T-helper 1 cell treated with Interleukin-12 subunit alpha and Interleukin-12 subunit beta and Interleukin-4 antibody, amounts not matched to agents 30 μg/mL and 1 μg/mL, for 36 hours (primary cell): Measurements from ENCODE around the gene C16orf95.
"Not testable (repeated sequence)": the region's sequence is repeated elsewhere in the genome, so short reads cannot be mapped to it uniquely, and the experiment has no call there.

Experiments used
- H3K27ac Mint-ChIP-seq: one replicate; pipeline ENCODE4 v1.8.0; 2021; ENCODE audit warnings: mild to moderate bottlenecking, mixed read lengths
- H3K27me3 Mint-ChIP-seq: one replicate; pipeline ENCODE4 v1.8.0; 2021; ENCODE audit warnings: low read depth, mixed read lengths
- H3K36me3 Mint-ChIP-seq: one replicate; pipeline ENCODE4 v1.8.0; 2021; ENCODE audit warnings: low read depth, mixed read lengths
- H3K4me1 Mint-ChIP-seq: one replicate; pipeline ENCODE4 v1.8.0; 2021; ENCODE audit warnings: low read depth, mixed read lengths
- H3K4me3 Mint-ChIP-seq: one replicate; pipeline ENCODE4 v1.8.0; 2021; ENCODE audit warnings: mild to moderate bottlenecking, moderate library complexity, mixed read lengths
- H3K9me3 Mint-ChIP-seq: one replicate; pipeline ENCODE4 v1.8.0; 2021; ENCODE audit warnings: mixed read lengths

The C16orf95 gene

DNA sequence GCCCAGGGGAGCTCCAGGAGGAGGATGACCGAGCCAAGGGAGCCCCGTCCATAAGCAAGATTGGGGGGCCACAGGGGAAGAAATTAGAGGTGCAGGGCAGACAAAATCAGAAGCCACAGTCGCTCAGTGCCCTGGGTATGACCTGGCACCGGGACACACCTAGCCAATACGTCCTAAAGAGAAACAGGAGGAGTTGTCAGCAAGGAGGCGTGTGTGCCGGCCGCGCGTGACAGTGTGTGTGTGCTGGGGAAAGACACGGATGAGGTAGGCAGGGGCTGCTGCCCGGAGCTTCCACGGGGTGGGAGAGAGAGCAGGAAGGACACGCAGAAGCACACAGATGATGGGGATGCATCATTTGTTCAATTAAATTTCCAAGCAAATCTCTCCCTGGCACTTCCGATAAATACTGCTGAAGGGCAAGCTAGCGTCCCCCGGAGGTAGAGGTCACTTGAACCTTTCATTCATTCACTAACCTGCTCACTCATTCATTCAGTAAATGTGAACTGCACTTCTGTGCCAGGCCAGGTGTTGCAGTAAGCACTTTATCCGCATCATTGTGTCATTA, 38.0 kb downstream of the C16orf95 start:
- H3K4me3 Mint-ChIP-seq = no peak overlapping the region

DNA sequence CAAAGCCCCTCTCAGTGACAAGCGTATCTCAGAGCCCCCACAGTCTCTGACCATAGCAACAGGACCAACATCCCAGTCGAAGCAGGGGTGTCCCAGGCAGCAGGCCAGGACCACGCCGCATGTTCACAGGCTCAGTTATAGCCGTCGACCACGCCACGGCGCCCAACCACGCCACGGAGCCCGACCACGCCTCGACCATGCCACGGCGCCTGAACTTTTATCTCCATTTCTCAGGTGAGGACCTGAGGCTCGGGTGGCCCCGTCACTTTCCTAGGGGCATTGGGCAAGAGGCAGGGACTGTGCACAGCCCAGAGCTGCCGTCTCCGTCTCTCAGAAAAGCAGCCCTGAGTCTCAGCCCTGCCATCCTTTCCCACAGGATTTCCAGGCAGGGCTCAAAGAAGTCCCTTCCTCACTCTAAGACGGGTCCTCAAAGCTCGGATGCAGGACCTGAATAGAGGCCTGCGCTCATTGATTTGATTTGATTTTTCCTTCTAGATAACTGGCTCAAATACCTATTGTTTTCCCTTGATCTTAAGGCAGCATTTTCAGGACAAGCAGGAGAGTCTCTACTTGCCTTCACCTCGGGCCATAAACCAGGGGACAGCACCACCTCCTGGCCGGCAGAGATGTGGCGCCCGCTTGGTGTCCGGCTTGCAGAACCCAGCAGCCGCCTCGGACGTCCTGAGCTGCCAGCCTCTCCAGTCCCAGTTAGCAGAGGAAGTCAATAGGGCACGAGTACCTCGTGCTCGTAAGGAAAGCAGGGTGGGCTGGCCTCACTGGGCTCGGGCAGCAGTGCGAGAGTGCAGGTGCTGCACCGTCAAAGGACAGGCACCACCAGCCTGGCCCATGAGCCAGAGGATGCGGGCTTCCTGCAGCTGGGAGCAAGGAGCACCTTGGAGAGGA, 38.8 kb downstream of the C16orf95 start:
- H3K9me3 Mint-ChIP-seq = no peaks in the 10 kb centered on the region
- H3K36me3 Mint-ChIP-seq = no peaks in the 10 kb centered on the region
- H3K27me3 Mint-ChIP-seq = no peaks in the 10 kb centered on the region
- no peak overlapping the region for H3K27ac Mint-ChIP-seq
- H3K4me3 Mint-ChIP-seq = no peak overlapping the region
- H3K4me1 Mint-ChIP-seq = peaks cover 8% of the 10 kb centered on the region

More for the DNA sequence above, 38.0 kb downstream of the C16orf95 start:
- peaks cover 8% of the 10 kb centered on the region for H3K4me1 Mint-ChIP-seq
- H3K27me3 Mint-ChIP-seq = no peaks in the 10 kb centered on the region
- H3K9me3 Mint-ChIP-seq = no peaks in the 10 kb centered on the region
- H3K27ac Mint-ChIP-seq = no peak overlapping the region
- H3K36me3 Mint-ChIP-seq = no peaks in the 10 kb centered on the region

DNA sequence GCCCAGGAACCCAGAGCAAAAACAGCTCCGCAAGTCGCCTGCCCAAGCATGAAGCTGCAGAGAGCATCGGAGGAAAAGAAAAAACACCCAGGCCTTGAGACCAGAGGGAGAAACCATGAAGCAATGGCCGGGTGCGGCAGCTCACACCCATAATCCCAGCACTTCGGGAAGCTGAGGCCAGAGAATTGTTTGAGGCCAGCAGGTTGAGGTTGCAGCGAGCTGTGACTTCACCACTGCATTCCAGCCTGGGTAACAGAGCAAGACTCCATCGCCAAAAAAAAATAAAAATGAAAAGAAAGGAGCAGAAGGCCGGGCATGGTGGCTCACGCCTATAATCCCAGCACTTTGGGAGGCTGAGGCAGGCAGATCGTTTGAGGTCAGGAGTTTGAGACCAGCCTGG, 40.3 kb downstream of the C16orf95 start:
- Mint-ChIP-seq H3K36me3 (no peaks in the 10 kb centered on the region), H3K27ac (no peak overlapping the region), H3K4me1 (peaks cover 11% of the 10 kb centered on the region), H3K9me3 (no peaks in the 10 kb centered on the region), H3K27me3 (no peaks in the 10 kb centered on the region), H3K4me3 (no peak overlapping the region)

GRCh38 chr16:87276091-87276701, 41.0 kb downstream of the C16orf95 start:
- Mint-ChIP-seq H3K27me3 (no peaks in the 10 kb centered on the region), H3K36me3 (no peaks in the 10 kb centered on the region), H3K9me3 (no peaks in the 10 kb centered on the region), H3K4me1 (peaks cover 11% of the 10 kb centered on the region), H3K4me3 (no peak overlapping the region), H3K27ac (no peak overlapping the region)

GRCh38 chr16:87274794-87275193, 42.4 kb downstream of the C16orf95 start:
- H3K27me3 Mint-ChIP-seq = no peaks in the 10 kb centered on the region
- peaks cover 3% of the 10 kb centered on the region for H3K9me3 Mint-ChIP-seq
- H3K36me3 Mint-ChIP-seq = no peaks in the 10 kb centered on the region
- no peak overlapping the region for H3K4me3 Mint-ChIP-seq
- no peak overlapping the region for H3K27ac Mint-ChIP-seq
- H3K4me1 Mint-ChIP-seq = peaks cover 11% of the 10 kb centered on the region

DNA sequence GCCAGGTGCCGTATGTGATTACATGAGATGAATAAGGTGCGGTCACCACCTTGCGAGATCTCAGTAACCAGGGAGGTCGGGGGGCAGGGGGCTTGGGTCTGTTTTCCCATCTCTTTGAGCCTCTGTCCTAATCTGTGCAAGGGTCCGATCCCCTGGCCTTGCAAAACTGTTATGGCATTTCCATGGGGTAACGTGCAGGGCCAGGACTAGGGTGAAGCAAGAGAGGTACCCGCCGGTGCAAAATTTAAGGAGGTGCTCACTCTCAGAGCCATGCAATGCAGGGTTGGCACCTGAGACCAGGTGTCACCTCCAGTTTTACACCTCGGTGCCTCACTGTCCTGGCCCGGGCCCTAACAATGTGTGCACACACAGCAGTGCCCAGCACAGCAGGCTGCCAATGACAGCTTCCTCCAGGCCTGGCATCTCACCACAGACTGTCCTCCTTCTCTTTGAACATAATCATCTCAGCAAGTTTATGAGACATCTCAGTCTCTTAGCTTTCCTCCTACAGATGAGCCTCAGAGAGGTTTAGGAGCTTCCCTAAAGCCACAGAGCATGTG, 43.6 kb downstream of the C16orf95 start:
- Mint-ChIP-seq H3K27me3 (no peaks in the 10 kb centered on the region), H3K4me1 (peaks cover 9% of the 10 kb centered on the region), H3K27ac (no peak overlapping the region), H3K36me3 (no peaks in the 10 kb centered on the region), H3K4me3 (no peak overlapping the region), H3K9me3 (peaks cover 4% of the 10 kb centered on the region)

- Mint-ChIP-seq H3K36me3 (no peaks in the 10 kb centered on the region), H3K27me3 (no peaks in the 10 kb centered on the region), H3K9me3 (peaks cover 4% of the 10 kb centered on the region), H3K4me1 (peaks cover 6% of the 10 kb centered on the region), H3K4me3 (no peak overlapping the region), H3K27ac (no peak overlapping the region)
These were observed 45.9 kb downstream of the C16orf95 start for GRCh38 chr16:87271256-87271655.

GRCh38 chr16:87267566-87267965, 49.6 kb downstream of the C16orf95 start:
- Mint-ChIP-seq H3K9me3 (peaks cover 4% of the 10 kb centered on the region), H3K27ac (no peak overlapping the region), H3K27me3 (no peaks in the 10 kb centered on the region), H3K4me3 (no peak overlapping the region), H3K36me3 (no peaks in the 10 kb centered on the region), H3K4me1 (peaks cover 2% of the 10 kb centered on the region)

DNA sequence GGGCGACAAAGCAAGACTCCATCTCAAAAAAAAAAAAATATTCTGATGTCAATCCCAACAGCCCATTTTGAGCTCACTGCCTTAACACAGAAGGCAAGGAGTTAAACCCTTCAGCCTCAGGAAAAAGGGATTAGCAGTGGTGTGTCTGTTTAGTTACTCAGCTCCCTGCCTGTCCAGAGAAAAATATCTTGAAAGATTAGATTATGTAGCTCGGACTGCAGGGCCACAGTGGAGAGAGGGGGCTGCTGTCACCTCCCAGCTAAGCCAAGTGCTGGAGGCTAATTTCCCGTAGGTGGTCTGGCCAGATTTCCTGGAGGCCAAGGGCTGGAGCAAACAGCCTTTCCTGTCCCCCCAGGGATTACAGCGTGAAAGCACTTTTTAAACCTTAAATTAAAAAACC, 50.3 kb downstream of the C16orf95 start:
- peaks cover 2% of the 10 kb centered on the region for H3K4me1 Mint-ChIP-seq
- peaks cover under 1% of the 10 kb centered on the region for H3K36me3 Mint-ChIP-seq
- H3K27me3 Mint-ChIP-seq = no peaks in the 10 kb centered on the region
- peaks cover 6% of the 10 kb centered on the region for H3K9me3 Mint-ChIP-seq
- H3K27ac Mint-ChIP-seq = no peak overlapping the region
- no peak overlapping the region for H3K4me3 Mint-ChIP-seq

GRCh38 chr16:87265261-87265660, 51.9 kb downstream of the C16orf95 start:
- Mint-ChIP-seq H3K4me1 (peaks cover 2% of the 10 kb centered on the region), H3K27ac (no peak overlapping the region), H3K27me3 (no peaks in the 10 kb centered on the region), H3K4me3 (no peak overlapping the region), H3K9me3 (peaks cover 18% of the 10 kb centered on the region), H3K36me3 (peaks cover 5% of the 10 kb centered on the region)

- H3K9me3 Mint-ChIP-seq = peaks cover 16% of the 10 kb centered on the region
- H3K36me3 Mint-ChIP-seq = peaks cover 5% of the 10 kb centered on the region
- H3K4me1 Mint-ChIP-seq = peaks cover 2% of the 10 kb centered on the region
- no peaks in the 10 kb centered on the region for H3K27me3 Mint-ChIP-seq
- H3K4me3 Mint-ChIP-seq = no peak overlapping the region
- H3K27ac Mint-ChIP-seq = no peak overlapping the region
These were observed 52.6 kb downstream of the C16orf95 start for GRCh38 chr16:87264634-87265033.

GRCh38 chr16:87263418-87264052, 53.7 kb downstream of the C16orf95 start:
- H3K4me3 Mint-ChIP-seq = no peak overlapping the region
- H3K27me3 Mint-ChIP-seq = no peaks in the 10 kb centered on the region
- H3K27ac Mint-ChIP-seq = no peak overlapping the region
- peaks cover 5% of the 10 kb centered on the region for H3K36me3 Mint-ChIP-seq
- peaks cover 2% of the 10 kb centered on the region for H3K4me1 Mint-ChIP-seq
- peaks cover 16% of the 10 kb centered on the region for H3K9me3 Mint-ChIP-seq

DNA sequence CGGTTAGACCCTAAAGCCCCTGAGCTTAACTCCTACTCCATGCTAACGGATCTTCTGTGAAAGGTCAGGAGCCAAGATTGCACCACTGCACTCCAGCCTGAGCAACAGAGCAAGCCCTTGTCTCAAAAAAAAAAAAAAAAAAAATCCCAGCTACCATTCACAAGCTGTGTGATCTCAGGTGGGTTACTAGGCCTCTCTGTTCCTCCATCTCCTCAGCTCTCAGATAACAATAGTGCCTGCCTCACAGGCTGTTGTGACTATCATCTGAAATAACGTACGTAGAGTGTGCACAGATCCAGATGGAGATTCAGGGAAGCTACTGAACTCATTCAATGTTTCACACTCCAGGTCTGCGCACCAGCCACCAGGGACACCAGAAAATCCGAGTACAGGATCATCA, 57.8 kb downstream of the C16orf95 start:
- Mint-ChIP-seq H3K27ac (no peak overlapping the region), H3K4me3 (no peak overlapping the region), H3K4me1 (peaks cover 2% of the 10 kb centered on the region), H3K9me3 (peaks cover 16% of the 10 kb centered on the region), H3K27me3 (no peaks in the 10 kb centered on the region), H3K36me3 (peaks cover 5% of the 10 kb centered on the region)

DNA sequence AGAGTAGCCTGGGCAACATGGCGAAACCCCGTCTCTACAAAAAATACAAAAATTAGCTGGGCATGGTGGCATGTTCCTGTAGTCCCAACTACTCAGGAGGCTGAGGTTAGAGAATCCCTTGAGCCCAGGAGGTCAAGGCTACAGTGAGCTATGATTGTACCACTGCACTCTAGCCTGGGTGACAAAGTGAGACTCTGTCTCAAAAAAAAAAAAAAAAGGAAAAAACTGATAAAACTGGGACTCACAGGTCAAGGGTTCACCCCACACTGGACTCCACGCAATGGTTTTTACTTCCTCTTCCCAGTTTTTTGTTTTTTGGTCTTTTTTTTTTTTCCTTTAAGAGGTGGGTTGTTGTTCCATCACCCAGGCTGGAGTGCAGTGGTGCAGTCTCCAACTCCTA, 58.5 kb downstream of the C16orf95 start:
- H3K4me3 Mint-ChIP-seq, H3K27ac Mint-ChIP-seq, H3K36me3 Mint-ChIP-seq, H3K4me1 Mint-ChIP-seq, H3K27me3 Mint-ChIP-seq: not testable (repeated sequence)
- peaks cover 16% of the 10 kb centered on the region for H3K9me3 Mint-ChIP-seq
